HG02981 (cell line): Measurements from ENCODE around the gene PLLP.
"Not testable (repeated sequence)": the region's sequence is repeated elsewhere in the genome, so short reads cannot be mapped to it uniquely, and the experiment has no call there.

Source experiments
- ATAC-seq: cut with Tn5 transposase; IDR thresholded peaks from one replicate; pipeline ENCODE4 v1.9.1; 2021; ENCODE audit warnings: mild to moderate bottlenecking, moderate library complexity; ENCODE audit not compliant: unreplicated experiment

The PLLP gene

DNA sequence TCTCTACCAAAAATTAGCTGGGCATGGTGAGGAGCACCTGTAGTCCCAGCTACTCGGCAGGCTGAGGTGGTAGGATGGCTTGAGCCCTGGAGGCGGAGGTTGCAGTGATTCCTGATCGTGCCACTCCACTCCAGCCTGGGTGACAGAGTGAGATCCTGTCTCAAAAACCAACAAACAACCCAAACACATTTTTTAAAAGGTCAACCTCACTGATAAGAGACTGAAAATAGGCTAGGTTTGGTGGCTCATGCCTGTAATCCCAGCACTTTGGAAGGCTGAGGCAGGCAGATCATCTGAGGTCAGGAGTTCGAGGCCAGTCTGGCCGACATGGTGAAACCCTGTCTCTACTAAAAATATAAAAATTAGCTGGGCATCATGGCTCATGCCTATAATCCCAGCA is 8.5 kb downstream of the PLLP start:
- not testable (repeated sequence) for ATAC-seq

DNA sequence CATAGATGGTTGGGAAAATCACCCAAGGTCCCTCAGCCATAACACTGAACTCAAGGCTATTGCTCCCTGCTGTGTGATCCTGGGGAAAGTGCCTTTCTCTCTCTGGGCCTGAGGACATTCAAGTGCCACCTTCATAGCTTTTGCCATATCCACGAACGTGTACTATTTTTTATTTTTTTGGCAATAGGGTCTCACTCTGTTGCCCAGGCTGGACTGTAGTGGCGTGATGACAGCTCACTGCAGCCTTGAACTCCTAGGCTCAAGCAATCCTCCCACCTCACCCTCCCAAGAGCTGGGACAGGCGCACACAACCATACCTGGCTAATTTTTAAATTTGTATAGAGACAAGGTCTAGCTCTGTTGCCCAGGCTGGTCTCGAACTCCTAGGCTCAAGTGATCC is 10.6 kb downstream of the PLLP start:
- no peak for ATAC-seq

DNA sequence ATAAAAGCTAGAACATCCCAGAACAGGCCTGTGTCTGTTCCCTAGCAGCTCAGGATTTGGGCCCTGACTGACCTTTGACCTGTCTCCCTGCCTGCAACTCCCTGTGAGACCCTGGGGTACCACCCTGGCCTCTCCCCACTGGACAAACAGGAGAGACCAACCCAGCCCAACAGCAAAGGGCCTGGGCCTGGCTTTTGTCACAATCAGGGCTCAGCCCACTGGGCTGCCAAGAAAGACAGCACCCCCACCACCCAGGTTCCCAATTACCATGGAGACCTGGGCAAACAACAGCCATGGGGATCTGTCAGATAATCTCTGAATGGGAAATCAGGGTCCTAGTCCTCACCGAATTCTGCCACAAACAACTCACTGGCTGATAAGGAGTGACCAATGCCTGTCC is 11.1 kb downstream of the PLLP start:
- ATAC-seq = no peak

DNA sequence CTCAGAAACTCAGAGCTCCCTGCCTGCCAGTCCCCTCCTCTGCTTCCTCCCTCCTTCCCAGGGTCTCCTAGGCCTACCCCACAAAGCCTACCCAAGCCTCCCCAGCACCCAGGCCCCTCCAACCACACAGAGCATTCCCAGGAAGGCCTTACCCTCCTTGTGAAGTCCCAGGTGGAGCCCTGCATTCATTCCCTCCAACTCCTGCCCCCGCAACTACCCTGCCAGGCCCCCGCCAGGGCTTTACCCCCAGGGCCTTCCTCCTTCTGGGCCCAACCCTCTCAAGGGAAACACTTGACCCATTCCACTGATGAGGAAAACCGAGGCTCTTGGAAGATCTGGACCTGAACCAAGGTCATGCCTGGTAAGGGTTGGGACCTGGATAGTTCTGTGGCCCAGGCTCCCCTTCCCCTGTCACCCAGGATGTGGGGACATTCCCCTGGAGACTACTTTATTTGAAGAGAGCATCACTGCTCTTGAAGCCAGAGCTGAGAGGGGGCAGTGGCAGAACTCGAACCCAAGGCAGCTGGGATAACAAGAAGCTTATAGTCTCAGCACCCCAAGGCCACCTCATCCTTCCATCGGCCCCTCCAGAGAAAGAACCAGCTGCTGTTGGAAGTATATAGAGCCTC is 12.5 kb downstream of the PLLP start:
- ATAC-seq = no peak

DNA sequence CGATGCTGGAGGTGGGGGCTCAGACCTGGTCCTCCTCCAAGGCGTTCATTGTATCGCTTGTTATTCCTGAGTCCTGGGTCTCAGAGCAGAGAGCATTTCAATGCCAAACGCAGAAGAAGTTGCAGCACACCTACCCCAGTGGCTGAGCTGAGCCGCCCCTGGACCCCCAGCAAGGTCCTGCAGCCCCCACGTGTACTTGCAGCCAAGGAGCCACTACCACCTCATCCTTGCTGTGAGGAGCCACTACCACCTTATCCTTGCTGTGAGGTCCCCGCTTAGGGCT is 13.5 kb downstream of the PLLP start:
- no peak for ATAC-seq

DNA sequence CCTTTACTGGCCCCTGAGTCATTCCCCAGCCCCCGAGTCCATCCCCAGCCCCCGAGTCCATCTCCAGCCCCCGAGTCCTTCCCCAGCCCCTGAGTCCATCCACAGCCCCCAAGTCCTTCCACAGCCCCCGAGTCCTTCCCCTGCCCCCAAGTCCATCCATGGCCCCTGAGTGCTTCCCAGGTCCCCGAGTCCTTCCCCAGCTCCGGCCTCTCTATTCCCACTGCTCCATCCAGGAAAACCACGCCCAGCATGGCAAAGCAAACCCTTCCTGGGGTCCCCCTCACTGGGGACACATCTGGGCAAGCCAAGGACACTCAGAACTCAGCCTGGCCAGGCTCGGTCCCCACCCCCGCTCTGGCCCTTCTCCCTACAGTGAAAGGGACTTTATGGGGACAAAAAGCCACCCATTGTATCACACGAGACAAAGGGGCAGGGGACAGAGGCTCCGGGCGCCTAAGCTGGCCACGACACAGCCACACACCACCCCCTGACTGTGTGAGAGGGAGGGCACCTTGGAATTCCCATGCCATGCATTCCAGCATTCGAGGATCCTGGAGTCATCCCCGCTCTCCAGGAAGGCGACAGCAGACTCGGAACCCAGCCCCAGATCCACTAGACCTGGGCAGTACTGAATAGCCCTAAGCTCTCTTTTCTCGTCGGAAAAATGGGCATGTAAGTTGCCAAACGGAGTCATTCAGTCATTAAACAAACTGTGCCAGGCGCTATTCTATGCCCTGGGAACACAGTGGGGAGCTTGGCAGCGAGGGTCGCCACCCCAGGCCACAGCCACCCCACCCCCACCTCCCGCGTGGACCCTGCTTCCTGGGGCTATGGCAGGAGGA is 14.0 kb downstream of the PLLP start:
- ATAC-seq = no peak

DNA sequence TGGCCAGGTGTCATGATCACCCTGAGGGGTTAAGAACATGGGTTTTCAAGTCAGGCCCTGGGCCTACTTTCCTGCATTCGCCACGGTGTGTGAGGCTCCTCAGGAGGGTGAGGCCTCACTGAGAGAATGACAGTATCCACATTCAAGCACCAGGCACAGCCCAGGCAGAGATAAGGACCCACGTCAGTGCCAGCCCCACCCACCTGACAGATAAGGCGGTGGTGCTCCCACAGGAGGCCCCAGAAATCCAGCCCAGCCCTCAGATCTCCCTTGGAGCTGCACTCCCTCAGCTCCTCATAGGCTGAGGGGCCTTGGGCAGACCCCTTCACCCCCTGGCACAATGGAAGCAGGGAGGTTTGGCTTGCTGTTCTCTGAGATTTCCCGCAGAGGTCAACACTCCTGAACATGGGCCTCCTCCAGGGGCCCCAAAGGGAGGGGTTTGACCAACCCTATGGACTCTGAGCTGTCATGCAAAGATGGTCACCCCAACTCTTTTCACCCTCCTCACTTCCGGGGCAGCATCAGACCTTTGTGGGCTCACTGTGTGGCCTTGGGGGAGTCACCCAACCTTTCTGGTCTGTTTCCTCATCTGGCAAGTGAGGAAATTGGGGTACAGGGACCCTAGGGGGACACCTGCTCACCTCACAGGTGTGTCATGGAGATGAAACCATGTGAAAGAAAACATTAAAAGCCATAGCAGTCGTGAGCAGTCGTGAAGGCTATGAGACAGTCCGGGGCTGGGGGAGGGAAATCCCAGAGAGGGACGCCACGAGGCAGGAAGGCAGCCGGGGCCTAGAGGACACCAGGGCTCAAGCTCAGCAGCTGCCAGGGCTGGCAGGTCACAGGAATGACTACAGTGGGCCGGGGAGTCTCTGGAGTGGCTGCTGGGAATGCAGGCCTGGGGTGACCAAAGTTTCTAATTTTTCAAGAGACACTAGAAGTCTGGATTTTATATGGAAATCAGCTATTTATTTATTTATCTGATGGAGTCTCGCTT is 15.4 kb downstream of the PLLP start:
- ATAC-seq = no peak

DNA sequence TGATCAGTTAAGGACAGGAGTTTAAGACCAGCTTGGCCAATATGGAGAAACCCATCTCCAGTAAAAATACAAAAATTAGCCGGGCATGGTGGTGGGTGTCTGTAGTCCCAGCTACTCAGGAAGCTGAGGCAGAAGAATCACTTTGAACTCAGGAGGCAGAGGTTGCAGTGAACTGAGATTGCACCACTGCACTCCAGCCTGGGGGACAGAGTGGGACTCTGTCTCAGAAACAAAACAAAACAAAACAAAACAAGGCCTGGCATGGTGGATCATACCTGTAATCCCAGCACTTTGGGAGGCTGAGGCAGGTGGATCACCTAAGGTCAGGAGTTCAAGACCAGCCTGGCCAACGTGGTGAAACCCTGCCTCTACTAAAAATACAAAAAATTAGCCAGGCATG is 17.1 kb downstream of the PLLP start:
- not testable (repeated sequence) for ATAC-seq

DNA sequence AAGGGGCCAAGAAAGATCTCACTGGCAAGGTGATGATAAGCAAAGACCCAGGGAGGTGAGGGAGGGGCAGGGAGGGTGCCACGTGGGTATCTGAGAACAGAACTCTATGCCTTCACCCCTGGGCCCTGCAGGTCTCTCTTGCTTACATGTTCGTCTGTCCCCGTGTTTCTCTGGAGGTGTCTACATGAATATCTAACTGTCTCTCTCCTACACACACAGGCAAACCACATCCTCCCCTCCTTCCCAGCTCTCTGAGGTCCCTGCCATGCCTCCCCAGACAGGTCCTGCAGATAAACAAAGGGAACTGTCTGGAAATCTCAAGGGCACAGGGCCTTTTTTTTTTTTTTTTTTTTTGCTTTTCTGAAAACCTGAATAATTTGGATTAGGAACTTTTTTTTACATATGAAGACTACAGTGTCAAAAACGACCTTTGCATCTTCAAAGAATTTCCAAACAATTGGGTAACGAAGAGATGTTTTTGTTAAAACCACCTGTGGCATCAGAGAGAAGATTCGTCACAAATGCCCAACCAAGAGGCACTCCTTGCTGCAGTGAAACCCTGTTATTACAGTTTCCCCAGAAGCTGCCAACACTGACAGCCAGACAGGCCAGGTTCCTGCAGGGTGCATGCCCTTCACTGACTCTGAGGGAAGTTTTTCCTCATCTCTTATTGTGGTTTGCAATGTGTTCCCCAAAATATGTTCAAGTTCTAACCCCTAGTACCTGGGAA is 17.8 kb downstream of the PLLP start:
- no peak for ATAC-seq

DNA sequence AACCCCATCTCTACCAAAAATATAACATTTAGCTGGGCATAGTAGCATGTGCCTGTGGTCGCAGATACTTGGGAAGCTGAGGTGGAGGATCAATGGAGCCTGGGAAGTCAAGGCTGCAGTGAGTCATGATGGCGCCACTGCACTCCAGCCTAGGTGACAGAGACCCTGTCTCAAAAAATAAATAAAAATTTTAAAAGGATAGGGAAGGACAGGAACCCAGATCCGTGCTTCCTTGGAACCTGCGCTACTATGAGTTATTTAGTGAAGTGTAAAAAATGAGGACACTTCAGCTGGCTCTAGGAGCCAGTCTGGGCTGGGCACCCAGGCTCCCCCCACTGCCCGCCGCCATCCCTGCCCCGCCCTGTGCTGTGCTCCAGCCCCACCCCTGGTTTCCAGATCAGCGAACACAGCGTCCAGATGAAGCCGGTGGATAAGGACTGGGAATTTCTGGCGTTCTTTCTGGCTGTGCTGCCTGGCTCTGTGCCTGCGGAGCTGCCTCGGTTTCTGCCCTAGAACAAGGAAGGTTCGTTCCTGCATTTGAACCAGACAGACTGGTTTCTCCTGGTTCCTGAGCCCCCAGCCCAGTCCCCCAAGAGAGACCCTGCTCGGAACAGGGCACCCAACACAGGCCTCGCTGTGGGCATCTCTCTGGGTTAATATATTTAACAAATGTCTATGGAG is 18.5 kb downstream of the PLLP start:
- ATAC-seq = no peak

DNA sequence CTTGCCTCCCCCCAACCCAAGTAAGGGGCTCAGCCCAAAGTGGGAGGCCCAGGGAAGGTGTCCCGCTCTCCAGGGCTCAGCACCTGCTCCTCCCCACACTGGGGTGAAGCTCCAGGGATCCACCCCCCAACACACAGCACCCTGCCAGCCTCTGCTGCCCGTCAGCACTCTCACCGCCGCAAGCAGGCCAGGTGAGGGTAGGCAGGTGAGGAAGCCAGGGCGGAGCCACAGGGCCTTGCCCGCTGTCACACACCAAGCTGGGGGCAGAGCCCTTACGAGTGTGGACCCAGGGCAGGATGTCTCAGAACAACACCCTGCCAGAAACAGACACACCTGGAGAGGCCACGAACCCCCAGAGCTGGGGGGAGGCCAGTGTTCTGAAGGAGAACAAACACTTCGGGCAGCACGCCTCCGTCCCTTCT is 19.5 kb downstream of the PLLP start:
- no peak for ATAC-seq

DNA sequence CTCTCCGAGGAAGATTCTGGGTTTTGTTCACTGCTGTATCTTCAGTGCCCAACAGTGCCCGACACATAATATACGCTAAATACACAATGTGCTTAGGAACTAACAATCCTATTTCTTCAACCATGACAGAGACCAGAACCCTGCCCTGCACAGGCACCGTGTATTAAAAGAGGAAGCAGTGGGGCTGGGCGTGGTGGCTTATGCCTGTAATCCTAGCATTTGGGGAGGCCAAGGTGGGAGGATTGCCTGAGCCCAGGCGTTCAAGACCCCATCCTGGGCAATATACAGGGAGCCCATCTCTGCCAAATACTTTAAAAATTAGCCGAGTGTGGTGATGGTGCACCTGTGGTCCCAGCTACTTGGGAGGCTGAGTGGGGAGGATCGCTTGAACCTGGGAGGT is 20.1 kb downstream of the PLLP start:
- no peak for ATAC-seq

DNA sequence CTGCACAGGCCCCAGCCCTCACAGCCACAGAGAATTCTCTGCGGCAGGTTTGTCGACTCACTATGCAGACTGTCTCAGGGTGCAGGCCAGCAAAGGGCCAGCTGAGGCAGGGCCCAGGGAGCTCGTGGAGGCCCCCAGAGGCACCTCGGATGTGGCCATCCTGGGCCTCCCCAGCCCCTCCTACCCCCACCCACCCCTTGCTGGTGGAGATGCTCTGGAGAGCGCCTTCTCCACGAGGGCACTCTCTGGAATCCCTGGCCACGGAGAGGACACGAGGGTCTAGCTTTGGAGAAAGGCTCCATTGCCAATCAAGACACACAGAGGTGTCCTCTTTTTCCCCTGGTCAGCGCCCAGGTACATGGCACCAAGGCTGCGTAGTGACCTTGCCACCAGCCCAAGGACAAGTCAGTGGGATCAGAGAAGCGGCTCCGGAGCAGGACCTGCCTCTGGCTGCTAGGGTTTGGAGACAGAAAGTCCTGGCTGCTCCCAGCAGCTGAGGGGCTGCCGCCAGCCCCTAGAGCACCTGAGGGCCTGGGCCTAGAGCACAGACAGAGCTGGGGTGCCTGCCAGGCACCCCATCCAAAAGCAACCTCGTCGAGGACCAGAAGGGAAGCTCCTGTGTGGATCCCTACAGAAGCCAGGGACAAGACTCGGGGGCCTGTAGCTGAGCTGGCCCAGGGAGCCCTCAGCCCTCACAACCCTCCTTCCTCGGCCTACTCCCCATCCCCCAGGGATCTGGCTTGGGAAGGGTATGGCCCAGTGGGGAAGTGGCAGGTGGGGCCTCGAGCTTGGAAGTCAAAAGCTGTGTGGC is 20.7 kb downstream of the PLLP start:
- ATAC-seq = no peak

DNA sequence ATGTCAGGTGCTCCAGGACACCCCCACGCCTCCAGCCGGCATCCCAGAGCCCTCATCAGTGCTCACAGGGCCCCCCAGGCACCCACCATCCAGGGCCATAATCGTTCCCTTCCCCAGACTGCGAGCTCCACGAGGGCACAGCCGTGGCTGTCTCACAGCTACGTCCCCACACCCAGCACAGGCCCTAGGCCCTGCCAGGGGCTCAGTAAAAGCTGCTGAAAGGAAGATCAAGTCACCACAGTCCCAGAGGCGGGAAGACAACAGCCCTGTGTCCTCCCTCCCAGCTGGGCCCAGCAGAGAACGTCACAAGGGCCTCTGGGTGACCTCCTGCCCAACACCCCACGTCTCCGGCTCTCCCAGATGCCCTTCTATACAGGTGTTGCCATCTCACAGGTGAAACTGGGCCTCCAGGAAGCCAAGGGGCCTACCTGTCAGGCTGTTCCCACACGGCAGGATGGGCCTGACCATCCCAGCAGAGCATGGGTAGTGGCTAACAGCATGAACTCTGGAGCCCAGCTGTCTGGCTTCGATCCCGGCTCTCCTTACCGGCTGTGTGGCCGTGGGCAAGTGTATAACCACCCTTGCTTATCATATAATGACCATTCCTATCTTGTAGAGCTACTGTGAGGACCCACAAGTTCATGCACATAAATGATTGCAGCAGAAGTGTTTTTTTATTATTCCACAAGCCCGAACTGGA is 21.5 kb downstream of the PLLP start:
- no peak for ATAC-seq

DNA sequence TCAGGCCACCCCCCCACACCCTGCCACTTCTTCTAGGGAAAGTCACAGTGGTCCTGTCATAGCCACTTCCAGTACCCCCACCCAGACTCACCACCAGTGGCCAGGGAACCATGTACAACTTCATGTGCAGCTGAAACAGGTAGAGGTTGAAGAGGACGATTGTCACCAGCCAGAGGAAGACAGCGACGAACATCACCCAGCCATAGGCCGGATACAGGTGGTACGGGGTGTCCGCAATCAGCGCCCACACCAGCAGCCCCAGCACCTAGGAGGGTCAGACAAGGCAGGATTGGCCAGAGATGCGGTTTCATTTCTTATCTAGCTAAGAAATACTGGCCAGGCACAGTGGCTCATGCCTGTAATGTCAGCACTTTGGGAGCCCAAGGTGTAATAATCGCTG is 22.7 kb downstream of the PLLP start:
- no peak for ATAC-seq

DNA sequence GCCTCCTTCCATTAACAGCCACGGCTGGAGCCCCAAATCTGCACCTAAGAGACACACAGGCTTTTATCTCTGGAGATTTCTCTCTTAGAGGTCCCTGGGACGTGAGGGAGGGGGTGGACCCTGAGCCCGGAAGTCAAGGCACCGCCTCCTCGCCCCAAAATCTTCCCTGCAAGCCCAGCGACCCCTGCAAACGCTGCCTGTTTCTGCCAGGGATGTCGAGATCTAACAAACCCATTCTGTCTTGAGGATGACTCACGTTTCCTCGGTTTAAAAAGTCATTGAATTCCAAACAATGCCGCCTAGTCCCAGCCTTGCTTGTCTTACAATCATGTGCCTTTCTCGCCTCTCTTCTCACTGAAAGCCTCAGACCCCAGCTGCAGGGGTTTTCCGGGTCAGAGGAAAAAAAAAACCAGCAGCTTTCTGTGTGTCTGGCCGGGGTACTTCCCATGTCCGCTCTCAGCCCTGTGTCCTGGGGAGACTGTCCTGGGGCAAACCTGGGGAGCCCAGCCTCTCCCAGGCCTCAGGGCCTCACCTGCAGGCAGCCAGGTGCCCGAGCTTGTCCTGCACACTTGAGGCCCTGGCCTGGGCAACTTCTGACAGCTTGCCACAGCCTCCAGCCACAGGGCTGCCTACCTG is 24.1 kb downstream of the PLLP start:
- no peak for ATAC-seq

DNA sequence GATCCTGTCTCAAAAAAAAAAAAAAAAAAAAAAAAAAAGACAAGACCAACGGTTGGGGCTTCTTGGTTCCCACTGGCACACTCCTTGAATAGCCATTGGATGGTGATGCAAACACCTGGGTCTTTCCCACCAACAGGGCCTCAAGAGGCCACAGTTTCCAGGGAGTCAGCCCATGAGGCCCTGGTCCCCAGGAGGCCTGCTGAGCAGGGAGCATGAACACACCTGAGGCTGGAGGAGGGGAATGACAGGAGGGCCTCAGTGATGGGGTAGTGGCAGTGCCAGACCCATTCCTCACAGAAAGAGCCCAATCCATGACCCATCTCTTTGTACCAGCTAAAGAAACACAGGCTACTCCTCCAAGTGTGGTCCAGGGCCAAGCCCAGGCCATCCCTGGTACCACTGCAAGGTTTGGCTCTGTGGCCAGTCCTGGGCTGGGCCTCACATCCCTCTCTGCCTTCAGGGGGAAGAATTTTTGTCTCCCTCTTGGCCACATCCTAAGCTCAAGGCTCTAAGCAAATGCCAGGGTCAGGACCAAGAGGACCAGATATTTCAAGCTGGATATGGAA is 25.5 kb downstream of the PLLP start:
- no peak for ATAC-seq

DNA sequence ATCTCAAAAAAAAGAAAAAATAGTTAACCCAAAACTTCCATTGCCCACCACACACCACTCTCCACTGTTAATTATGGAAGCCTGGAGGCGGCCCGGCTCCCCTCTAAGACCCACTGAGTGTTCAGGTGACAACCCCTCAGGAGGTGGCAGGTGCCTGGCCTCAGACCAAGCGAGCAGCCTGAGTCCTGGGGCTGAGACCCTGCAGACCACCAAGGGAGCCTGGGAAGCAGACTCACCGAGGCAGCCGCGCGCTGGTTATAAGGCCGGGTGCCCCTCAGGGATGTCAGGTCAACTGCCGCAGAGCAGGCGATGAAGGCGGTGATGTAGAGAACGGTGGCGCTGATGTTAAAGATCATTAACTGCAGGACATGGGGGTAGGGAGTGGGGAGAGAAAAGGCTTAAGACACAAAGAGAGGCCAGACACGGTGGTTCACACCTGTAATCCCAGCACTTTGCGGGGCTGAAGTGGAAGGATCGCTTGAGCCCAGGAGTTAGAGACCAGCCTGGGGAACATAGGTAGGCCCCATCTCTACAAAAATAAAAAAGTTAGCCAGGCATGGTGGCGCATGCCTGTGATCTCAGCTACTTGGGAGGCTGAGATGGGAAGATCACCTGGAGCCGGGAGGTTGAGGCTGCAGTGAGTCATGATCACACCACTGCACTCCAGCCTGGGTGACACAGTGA is 26.1 kb downstream of the PLLP start:
- ATAC-seq = no peak
